Inferior parietal cortex (tissue), 1 donor: ENCODE results near the gene ANTKMT.
"Not testable (repeated sequence)": the region's sequence is repeated elsewhere in the genome, so short reads cannot be mapped to it uniquely, and the experiment has no call there.

Experiments used
- DNase-seq: peaks from one replicate; pipeline ENCODE4 v3.0.0-alpha.2; 2016; ENCODE audit errors: extremely low spot score

ANTKMT gene

DNA sequence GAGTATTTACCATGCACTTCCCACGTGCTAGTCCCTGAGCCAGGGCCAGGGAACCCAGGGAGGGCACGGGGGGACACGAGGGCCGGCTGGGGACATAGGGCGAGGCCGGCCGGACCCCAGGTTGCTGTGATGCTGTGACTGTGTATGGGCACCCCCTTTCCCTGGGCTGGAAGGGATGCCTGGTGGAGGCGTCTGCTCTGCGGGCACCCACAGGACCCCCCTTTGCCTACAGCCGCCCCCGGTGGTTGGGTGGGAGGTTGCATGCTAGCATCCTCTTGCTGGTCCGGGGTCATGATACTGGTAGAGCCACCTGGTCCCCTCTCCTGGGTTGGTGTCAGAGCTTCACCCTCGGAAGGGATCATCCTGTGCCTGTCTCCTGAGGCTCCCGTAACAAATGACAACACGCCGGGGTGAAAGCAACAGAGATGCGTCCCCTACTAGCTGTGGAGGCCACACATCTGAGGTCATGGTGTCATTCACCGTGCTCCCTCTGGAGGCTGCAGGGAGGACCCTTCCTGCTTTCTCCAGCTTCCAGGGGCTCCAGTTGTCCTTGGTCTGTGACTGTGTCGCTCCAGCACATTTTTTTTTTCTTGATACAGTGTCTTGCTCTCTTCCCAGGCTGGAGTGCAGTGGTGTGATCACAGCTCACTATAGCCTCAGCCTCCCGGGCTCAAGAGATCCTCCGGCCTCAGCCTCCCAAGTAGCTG, 23.0 kb downstream of the ANTKMT start:
- DNase-seq, result no peak

DNA sequence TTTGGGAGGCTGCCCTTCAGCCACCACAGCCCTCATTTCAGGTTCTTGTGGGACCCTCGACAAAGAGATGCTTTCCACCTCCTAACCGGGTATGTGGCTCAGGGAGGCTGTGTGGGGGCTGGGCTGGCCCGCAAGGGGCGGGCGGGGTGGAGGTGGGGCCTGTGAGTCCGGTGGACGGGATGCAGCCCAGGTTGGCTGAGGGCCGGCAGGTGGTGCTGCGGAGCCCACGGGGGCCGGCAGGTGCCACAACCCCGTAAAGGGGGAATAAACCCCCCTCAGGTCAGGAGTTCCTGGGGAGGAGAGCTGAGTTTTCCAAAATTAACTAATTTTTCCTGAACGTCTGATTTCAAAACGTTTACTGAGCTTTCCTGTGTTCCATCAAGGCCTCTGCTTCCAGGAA, 24.8 kb downstream of the ANTKMT start:
- no peak for DNase-seq

DNA sequence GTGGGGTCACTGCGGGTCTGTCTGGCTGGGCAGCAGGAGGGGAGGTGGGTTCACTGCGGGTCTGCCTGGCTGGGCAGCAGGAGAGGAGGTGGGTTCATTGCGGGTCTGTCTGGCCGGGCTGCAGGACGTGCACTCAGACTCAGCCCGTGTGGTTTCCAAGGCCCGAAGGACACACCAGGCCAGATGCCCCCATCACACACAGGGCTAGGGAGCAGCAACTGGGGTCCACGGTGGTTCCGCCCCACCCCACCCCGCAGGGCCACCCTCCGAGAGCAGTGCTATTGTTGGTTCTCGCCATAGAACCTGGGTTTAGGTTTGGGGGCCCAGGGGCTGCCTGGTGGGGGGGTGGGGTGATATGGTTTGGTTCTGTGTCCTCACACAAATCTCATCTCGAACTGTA, 25.7 kb downstream of the ANTKMT start:
- no peak for DNase-seq

DNA sequence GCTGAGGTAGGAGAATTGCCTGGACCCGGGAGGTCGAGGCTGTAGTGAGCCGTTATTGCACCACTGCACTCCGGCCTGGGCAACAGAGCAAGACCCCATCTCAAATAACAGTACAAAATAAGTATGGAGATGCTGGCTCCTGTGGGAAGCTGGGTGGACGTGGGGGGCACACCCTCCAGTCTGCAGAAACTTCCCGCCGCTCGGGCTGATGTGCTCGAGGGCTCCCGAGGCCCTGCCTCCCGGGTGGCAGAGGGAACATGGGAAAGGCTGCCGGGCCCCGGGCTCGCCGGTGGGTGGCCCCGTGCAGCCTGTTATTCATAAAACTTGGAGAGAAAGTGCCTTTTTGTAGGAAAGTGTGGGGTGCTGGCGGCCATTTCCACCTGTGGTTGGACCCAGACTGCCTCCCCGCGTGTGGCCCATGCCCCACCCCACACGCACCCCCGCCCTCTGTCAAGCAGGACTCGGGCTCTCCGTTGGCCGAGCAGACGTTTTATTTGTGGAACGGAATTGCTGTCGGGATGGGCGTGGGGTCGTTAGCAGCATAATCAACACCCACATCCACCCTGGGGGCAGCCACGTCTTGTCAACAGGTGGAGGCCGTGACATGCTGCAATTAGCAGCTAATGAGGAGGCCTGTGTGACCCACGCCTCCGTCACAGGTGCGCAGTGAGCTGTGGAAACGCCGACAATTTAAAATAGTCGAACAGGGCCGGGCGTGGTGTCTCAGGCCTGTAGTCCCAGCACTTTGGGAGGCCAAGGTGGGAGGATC, 27.2 kb downstream of the ANTKMT start:
- DNase-seq, result no peak

DNA sequence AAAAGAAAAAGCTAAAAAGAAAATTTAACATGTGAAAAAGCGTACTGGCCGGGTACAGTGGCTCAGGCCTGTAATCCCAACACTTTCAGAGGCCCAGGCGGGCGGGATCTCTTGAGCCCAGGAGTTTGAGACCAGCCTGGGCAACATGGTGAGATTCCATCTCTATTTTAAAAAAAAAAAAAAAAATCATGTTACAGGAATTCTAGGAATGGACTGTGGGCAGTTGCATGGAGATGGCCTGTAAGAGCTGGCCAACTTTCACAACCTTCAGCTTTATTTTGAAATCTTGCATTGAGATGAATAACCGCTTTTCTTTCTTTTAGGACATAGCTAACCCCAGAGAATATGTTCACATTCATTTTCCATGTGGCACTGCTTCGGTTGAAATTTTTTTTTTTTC, 28.1 kb downstream of the ANTKMT start:
- DNase-seq, result no peak

DNA sequence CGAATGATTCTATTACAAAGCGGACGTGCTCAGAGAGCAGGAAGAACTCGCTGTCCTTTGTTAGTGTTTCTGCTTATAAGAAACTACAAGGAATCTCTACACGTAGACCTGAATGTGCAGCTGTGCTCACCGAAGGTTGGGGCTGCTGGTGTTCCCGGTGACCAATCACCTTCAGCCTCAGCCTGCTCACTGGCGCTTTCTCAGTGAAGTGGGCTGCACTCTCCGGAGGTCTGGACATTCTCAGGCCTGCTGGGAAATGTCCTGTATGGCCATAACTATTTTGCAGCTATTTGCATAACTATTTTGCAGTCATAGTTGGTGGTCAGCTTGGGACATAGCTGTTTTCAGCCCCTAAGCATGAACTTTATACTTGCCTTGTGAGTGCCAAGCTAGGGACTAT, 29.5 kb downstream of the ANTKMT start:
- no peak for DNase-seq

DNA sequence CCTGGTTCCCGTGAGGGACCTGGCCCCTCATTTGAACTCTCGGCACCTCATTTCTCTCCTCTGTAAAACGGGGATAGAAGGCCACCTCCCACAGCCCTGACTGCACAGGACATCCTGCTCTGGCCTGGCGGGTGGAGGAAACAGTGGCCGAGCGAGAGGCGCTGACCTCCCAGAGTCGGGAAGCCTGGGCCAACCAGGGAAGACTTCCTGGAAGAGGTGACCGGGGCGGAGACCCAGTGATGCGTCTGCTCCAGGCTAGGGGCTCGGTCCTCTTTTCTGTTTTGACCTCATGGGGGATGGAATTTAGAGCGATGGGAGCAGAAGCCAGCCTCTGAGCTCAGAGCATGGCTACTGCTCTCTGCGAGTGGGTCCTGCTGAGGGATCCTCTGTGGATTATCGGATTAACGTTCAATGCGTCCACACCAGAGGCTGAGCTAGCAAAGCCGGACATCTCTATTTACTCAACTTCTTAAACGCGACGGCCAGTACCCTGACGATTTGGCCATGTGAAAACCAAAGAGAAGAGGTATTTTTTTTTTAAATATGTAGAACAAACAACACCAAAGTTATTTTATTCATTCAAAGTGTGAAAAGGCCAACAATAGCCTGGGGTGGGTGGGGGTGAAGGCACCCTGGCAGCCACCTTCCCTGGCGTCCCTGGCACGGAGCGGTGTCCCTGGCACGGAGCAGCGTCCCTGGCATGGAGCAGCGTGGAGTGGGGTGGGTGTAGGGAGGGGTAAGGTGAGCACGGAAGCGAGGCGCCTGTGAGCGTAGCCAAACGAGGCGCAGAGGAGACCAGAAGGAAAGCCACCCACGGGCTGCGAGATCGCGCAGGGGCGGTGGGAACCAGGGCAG, 30.4 kb downstream of the ANTKMT start:
- no peak for DNase-seq

DNA sequence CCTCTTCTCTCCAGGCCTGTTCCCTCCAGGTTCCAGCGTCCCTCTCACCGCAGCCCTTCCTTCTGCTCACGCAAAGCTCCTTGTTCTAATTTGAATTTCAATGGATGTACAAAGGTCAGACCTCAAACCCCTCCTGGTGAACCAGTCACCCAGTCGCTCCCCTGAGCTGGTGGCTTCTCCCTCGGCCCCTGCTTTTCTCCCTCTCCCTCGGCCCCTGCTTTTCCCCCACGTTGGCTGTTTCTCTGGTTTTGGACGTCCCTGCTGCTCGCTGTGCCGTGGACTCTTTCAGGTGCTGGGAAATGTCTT, 31.0 kb downstream of the ANTKMT start:
- DNase-seq, result no peak

DNA sequence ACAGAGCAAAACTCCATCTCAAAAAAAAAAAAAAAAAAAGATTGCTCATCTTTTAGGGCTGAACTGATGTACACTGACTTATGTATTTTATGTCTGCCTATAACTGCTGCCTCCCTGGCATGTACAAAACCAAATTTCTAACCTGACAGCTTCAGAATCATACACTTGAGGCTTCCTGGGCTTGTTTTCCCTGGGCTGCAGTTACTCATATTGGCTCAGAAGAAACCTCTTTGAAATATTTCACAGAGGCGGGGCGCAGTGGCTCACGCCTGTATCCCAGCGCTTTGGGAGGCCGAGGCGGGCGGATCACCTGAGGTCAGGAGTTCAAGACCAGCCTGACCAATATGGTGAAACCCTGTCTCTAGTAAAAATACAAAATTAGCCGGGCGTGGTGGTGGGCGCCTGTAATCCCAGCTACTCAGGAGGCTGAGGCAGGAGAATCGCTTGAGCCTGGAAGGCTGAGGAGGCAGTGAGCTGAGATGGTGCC, 33.2 kb downstream of the ANTKMT start:
- not testable (repeated sequence) for DNase-seq

DNA sequence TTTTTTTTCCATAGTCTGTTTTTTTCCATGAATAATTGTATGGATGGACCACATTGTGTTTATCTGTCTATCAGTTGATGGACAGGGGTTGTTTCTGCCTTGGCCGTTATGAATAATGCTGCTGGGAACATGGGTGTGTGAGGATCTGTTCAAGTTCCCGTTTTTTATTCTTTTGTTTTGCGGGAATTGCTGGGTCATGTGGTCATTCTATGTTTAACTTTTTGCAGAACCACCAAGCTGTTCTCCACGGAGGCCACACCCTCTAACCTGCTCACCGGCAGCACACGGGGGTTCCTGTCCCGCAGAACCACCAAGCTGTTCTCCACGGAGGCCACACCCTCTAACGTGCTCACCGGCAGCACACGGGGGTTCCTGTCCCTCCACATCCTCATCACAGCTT, 33.7 kb downstream of the ANTKMT start:
- DNase-seq, result no peak

DNA sequence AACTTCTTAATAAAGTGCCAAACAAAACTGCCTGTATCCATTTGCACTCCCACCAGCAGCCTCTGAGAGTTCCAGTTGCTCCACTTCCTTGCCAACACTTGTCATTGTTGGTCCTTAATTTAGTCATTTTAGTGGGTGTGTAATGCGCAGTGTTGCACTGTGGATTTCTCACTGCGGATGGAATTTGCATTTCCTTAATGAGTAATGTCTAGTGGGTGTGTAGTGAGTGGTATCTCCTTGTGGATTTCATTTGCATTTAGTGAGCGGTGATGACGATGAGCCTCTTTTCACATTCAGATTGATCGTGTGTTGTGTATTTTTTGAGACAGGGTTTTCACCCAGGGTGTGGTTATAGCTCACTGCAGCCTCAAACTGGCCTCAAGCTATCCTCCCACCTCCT, 35.5 kb downstream of the ANTKMT start:
- DNase-seq, result no peak

DNA sequence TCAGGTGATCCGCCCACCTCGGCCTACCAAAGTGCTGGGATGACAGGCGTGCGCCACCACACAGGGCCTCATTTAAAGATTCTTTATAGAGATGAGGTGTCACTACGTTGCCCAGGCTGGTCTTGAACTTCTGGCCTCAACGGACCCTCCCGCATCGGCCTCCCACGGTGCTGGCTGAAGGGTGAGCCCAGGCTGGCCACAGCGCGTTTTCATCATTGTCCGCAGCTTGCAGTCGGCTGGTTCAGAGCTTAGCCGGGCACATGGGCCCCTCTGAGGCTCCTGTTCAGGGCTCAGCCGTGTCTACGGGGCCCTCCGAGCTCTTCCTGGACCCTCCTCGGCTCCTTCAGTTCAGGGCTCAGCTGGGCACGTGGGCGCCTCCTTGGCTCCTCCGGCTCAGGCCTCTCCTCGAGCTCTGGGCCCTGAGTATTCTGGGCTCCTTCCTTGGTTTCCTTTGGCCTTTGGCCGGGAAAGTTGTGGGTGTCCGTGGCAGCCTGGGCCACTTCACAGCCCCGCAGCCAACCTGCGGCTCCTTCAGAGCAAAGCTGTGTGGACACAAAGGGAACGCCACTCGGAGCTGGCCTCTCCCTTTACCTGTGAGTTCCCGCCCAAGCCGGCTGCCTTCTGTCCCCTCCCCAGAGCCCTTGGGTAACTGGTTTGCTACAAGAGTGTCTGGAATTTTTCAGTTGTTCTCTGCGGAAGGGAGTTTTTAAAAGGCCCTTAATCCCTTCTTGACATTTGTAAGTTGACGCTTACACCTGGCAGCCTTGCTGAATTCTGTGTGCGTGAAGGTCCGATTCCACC, 38.4 kb downstream of the ANTKMT start:
- DNase-seq, result no peak

DNA sequence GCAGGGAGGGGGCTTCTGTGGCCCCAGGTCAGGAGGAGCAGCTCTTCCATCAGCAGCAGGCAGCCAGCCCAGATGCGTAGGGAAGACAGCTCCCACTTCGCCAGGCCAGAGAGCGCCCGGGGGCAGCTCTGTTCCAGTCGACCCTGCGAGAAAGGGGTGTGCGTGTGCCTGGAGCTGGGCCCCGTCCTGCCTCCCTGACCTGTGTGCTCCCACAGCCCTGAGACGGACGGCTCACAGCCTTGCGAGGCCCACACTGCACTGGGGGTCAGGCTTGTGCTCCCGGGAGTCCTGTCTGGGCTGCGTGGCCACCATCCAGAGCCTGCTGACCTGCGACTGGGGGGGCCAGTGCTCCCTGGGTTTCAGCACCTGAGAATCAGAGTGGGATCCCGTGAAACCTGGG, 39.1 kb downstream of the ANTKMT start:
- DNase-seq, result no peak

DNA sequence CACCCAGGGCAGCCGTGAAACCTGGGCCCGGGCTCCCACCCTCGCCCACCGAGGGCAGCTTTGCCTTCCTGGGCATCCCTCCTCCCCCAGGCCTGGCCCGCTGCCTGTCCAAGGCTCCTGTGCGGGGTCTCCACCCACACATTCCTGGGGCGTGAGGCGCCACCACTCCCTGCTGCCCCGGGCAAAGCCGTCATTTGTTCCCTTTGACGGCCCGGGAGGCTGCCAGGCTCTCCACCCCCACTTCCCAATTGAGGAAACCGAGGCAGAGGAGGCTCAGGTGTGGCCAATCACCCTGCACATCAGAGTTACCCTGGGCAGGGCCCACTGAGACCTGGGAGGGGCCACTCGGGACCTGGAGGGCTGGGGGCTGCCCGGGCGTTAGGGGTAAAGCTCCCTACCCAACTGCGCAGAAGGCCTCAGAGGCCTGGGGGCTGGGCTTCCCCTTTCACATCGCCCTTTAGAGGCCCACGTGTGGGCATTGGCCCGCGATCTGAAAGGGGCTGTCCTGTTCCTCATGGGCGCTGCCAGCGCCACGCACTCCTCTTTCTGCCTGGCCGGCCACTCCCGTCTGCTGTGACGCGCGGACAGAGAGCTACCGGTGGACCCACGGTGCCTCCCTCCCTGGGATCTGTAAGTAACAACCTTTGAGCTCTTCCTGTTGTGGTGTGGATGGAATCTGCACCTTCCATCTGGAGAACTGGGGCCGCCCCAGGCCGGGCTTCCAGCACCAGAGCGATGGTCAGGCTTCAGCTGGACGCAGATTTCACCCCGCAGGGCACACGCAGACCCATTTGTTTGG, 39.8 kb downstream of the ANTKMT start, which contains the start of gene MSLN:
MSLN (plus strand) TSS at position 190 of the 799 bp plus-strand sequence. CDS start 1,947 bp downstream, outside the sequence.
- DNase-seq, result no peak

DNA sequence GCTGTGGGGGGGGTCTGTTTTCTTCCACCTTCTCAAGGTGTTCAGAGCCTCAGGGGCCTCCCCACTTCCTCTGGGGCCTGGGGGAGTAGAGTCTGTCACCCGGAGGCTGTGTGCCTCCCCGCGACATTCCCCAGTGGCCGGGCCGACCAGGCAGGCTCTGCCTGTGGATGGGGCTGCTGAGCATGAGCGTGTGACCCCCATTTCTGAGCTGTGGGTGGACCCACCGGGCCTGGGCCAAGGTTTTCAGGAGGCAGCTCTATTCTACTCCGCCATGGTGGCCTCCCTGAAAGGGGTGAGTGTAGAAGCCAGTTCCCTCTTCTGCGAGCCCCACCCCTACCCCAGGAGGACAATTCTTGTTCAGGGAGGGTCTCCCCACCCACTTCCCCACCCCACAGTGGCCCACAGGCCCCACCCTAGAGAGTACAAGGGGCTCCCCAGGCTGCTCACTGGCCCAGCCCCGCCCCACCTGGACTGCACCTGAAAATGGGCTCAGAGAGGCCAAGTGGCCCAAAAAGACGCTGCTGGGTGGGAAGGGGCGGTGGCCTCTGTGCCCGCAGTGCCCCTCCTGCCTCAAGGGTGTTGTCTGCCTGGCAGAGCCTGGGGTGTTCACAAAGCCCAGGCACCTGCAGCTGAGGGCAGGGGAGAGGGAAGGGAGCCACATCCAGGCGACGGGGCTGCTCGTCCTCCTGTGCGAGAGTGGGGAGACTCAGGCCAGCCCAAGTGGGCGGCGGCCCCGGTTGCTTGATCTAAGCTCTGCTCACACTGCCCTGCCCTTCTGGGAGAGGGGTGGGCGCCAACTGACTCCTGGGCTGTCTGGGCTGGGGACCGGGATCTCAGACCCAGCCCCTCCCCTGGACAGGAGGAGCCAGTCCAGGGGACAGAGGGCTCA, 40.9 kb downstream of the ANTKMT start:
- no peak for DNase-seq

DNA sequence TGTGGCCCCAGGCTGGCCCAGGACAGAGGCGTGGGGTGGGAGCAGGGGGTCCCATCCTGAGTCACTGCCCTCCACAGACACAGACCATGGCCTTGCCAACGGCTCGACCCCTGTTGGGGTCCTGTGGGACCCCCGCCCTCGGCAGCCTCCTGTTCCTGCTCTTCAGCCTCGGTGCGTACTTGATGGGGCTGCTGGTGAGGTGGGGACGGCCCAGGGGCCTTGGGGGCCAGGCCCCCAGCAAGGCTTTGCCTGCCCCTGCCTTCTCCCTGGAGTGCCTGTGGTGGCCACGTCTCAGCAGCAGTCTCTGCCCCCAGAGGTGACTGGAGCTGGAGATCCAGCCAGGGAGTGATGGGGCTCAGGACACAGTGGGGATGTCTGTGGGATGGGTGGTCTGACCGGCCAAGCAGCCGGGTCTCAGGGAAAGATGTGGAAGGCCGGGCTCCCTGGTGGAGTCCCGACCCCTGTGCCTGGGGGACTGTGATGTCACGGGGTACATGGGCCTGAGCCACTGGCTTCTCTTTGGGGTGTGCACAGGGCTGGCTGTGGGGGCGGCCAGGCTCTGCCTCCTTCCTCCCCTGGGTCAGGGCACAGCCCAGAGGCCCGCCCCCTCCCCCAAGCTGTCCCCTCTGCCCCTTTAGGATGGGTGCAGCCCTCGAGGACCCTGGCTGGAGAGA, 41.8 kb downstream of the ANTKMT start:
- no peak for DNase-seq

DNA sequence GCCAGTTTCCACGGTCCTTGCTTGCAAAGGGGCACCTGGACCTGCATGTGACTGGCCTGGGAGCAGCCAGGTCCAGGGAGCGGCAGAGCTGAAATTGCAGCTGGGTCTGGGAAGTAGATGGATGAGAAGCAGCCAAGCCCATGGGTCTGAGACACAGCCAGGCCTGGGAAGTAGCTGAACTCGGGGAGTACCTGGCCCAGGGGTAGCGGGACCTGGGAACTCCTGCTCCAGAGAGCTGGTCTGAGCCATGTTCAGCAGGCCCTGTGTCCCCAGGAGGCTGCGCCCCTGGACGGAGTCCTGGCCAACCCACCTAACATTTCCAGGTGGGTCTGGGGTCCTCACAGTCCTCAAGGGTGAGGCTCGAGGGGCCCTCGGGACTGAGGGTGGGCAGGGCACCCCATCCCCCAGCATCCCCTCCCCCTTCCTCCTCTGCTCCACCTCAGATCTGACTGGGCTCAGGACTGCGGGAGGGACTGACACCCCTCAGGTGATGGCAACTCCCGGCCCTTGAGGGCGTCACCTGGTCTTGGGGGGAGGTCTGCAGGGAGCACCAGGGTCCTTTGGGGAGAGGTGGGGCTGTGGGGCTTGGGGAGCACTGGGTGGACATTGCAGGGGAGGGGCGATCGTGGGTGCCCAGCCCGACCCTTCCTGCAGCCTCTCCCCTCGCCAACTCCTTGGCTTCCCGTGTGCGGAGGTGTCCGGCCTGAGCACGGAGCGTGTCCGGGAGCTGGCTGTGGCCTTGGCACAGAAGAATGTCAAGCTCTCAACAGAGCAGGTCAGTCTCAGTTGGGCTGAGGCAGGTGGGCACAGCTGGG, 42.6 kb downstream of the ANTKMT start:
- DNase-seq, result no peak

DNA sequence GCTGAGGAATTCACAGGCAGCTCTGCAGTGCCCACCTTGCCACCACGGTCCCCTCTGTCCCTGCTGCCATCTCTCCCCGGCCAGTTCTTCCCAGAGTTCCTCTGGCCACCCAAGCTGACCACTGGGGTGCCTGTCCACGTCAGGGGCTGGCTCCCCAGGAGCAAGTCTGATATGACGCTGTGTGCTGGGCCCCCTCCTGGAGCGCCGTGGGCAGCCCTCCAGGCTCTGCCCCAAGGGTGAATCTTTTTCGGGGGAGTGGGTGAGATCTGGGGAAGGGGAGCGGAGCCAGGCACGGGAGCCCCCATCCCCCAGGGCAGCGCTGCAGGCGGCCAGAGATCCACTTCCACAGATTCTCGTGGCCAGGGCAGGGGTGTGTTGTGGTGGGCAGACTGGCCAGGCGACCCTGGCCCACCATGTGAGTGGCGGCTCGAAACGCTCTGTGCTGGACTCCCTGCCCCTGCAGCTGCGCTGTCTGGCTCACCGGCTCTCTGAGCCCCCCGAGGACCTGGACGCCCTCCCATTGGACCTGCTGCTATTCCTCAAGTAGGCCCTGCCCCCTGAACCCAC, 43.3 kb downstream of the ANTKMT start:
- DNase-seq, result no peak
